HT-29 (cell line): ENCODE measurements around the gene OR5T1. TPM values are rescaled to one million over a fixed set of nuclear protein-coding genes. Genes with fewer than 3 reads are reported as not detected.

Experiments
- DNase-seq: peaks from one replicate; pipeline ENCODE4 v3.0.0-alpha.2; 2015; ENCODE audit warnings: low spot score
- total RNA-seq: library from RNA; depleted of rRNA; stranded (reverse); fragments of >200 nt; shearing (Covaris generic); gene quantifications from 2 replicates; pipeline ENCODE4 v1.2.3, GENCODE V29; 2014; rRNA removed

OR5T1 gene
- not detected in 2 replicates for total RNA-seq

DNA sequence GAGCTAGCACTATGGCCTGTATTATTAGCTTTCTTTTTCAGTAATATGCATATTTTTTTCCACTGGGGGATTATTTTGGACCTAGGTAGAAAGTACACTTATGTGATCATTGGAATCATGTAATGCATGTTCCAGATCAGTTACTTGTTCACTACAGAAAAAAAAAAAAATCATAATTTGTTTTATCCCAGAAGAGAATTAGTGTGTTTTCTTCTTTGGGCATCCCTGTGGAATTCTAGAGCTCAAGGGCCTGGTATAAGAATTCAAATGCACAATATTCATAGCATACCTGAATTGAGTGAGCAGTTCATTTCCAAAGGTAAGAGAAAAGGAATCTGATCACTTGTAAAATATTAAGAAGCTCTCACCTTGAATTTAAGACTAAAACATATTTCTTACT lies at the start of gene OR5T1:
TSS of gene OR5T1 (plus strand) at position 301 of the 400 bp plus-strand sequence. CDS start 1,485 bp downstream, outside the sequence.
- no peak for DNase-seq

DNA sequence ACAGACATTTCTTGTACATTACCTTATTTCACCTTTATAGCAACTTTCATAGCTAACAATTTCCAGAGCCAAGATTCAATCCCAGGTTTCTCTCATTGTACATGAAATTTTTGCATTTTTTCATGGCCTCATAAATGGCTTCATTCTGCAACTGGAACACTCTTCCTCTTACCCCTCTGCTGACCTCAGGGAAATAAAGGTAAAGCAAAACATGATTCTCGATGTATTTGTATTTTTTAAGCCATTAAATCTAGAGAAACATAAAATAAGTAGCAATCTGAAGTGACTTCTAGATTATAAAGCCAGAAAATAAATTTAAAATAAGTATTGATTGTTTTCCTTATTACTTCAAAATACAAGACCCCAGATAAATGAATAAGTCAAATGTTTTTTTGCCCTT lies 39.8 kb upstream of the OR5T1 start, which contains the start of gene OR5T2:
TSS of gene OR5T2 (minus strand) at position 101 of the 400 bp plus-strand sequence. CDS start 1,193 bp downstream, outside the sequence.
- DNase-seq, result no peak

DNA sequence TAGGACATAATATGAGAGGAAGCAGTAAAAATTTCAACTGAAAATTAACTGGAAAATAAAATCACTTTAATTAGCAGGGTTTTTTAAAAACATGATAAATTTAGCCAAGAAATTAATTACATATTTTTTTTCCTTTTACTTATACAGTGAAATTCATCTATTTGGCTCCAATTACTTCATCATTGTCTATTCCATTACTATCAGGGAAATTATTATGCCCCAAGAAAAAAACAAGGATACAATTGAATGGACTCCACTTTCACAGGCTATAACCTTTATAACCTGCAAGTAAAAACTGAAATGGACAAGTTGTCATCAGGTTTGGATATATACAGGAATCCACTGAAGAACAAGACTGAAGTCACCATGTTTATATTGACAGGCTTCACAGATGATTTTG lies 22.0 kb upstream of the OR5T1 start, which contains the start of gene OR5T3:
TSS of gene OR5T3 (plus strand) at position 301 of the 400 bp plus-strand sequence. CDS start at position 301, 0 bp downstream.
- no peak for DNase-seq

DNA sequence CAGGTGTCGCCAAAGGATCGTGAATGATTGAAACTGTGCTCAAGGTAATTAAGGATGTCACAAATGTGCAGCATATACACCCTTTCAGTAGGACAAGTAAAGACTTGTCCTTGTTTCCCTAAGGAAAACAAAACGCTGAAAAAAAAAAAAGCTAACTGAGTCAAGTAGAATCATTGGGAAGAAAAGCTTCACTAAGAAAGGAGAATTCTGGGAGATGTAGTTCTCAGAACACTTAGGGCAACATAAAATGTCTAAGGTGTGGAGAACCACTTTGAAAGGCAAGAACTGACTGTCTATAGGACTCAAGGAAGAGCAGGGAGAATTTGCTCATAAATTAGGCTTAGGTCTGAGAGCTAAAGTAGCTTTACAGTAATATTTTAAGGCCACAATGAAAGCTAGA lies 2.9 kb upstream of the OR5T1 start:
- DNase-seq, result peak; percentile 11

DNA sequence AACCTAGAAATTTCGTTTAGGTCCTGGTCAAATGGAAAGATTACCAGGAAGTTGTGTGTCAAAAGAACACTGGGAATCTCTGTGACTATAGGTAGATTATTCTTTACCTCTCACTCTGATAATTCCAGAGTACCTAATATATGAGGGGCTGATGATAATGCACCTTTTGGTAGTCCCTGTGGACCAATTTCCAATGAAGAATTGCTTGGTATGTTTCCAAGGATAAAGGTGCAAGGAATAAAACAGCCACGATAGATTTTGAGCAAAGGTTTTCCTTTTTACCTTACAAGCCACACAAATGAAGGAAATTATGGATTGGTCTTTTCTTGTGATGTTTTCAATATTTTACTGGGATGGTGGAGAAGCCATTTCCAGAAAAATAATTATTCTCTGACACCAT lies 18.2 kb downstream of the OR5T1 start, which contains the start of gene OR8H1:
TSS of gene OR8H1 (minus strand) at position 101 of the 400 bp plus-strand sequence. CDS start 1,192 bp downstream, outside the sequence.
- DNase-seq, result no peak

DNA sequence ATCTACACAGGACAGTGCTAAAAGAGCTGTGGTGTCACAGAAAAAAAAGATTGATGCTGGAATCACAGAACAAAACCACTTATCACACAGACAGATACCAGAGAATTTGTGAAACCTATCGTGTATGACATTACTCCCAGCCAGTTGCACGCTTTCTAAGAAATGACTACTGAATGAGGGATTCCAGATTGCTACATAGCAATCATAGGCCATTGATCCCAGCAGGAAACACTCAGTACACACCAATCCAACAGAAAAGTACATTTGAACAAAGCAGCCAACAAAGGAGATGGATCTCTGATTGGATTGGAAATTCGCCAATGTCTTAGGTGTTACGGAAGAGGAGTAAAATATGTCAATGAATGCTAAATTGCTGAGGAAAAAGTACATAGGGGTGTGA lies 22.9 kb downstream of the OR5T1 start:
- no peak for DNase-seq

DNA sequence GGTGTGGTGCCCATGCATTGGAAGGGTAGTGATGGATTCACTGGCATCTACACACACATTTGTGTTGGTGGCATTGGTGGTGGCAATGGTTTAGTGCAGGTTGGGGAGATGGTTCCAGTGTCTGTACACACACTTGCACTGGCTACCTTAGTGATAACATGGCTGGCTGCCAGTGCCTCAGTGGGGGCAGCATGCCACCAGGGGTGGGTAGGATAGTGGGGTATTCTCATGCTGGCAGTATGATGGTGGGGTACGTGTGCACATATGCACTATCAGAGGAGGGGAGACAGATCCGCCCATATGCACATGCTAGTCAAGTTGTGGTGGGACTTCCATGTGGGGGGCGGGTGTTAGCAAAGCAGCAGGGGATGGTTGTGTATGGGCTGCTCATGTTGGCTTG lies 33.9 kb downstream of the OR5T1 start:
- DNase-seq, result no peak

DNA sequence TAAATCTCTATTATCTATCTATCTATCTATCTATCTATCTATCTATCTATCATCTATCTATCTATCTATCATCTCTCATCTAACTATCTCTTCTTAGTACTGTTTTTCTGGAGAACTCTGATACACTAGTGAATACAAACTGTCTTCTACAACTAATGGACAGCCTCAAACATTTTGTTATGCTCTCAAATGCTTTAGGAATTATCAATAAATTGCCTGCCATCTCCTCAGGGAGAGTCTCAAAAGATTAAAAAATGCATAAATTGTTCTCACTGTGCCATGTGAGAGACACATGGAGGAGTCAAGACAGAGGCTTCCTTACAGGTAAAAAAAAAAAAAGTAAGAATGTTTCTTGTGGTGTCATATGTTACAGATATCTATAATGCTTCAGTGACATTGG lies 40.9 kb downstream of the OR5T1 start, which contains the start of gene OR8K3:
TSS of gene OR8K3 (plus strand) at position 301 of the 400 bp plus-strand sequence. CDS start 3,163 bp downstream, outside the sequence.
- no peak for DNase-seq

Other genes starting within 250 kb of the OR5T1 start
- not detected in 2 replicates for gene OR5AS1, start 246.5 kb upstream of the OR5T1 start, total RNA-seq
- not detected in 2 replicates for gene OR8I2, start 180.8 kb upstream of the OR5T1 start, total RNA-seq
- gene OR8H2, start 170.5 kb upstream of the OR5T1 start, total RNA-seq, result not detected in 2 replicates
- gene OR8H3, start 151.8 kb upstream of the OR5T1 start, total RNA-seq, result not detected in 2 replicates
- not detected in 2 replicates for gene OR8J3, start 134.0 kb upstream of the OR5T1 start, total RNA-seq
- not detected in 2 replicates for gene OR8K5, start 113.8 kb upstream of the OR5T1 start, total RNA-seq
- gene OR5J2, start 97.5 kb upstream of the OR5T1 start, total RNA-seq, result not detected in 2 replicates
- gene OR5T2, start 39.9 kb upstream of the OR5T1 start, total RNA-seq, result not detected in 2 replicates
- gene OR5T3, start 21.9 kb upstream of the OR5T1 start, total RNA-seq, result not detected in 2 replicates
- not detected in 2 replicates for gene OR8H1, start 18.1 kb downstream of the OR5T1 start, total RNA-seq
- gene OR8K3, start 41.0 kb downstream of the OR5T1 start, total RNA-seq, result not detected in 2 replicates
- not detected in 2 replicates for gene OR8K1, start 71.9 kb downstream of the OR5T1 start, total RNA-seq
- not detected in 2 replicates for gene OR8J1, start 80.1 kb downstream of the OR5T1 start, total RNA-seq
- gene OR8U1, start 101.5 kb downstream of the OR5T1 start, total RNA-seq, result not detected in 2 replicates
- gene OR5AL1, start 138.5 kb downstream of the OR5T1 start, total RNA-seq, result not detected in 2 replicates
- not detected in 2 replicates for gene OR5M3, start 199.2 kb downstream of the OR5T1 start, total RNA-seq
- gene OR5M8, start 217.2 kb downstream of the OR5T1 start, total RNA-seq, result not detected in 2 replicates